Stimulated activated CD8-positive, alpha-beta memory T cell treated with anti-CD3 and anti-CD28 coated beads, Interleukin-7, amount 100 ng/mL, for 1 hour (primary cell): ENCODE results near the gene CHTF18.
"Not testable (repeated sequence)": the region's sequence is repeated elsewhere in the genome, so short reads cannot be mapped to it uniquely, and the experiment has no call there.

Source experiments
- DNase-seq, 2 donors: peaks; one replicate each; pipeline ENCODE4 v3.0.0-alpha.2; 2020; ENCODE audit warnings: low read depth in 2 of 2

The CHTF18 gene

GRCh38 chr16:830107-830870 is 41.9 kb downstream of the CHTF18 start:
- DNase-seq = no peak

- DNase-seq = no peak
Observed at GRCh38 chr16:830871-831570, 42.6 kb downstream of the CHTF18 start.

GRCh38 chr16:831571-832413 is 43.4 kb downstream of the CHTF18 start:
- no peak for DNase-seq

- DNase-seq = no peak
Observed at GRCh38 chr16:832652-833336, 44.4 kb downstream of the CHTF18 start.

- no peak for DNase-seq
Observed at GRCh38 chr16:833411-833810, 45.0 kb downstream of the CHTF18 start.

GRCh38 chr16:835373-835772 is 47.0 kb downstream of the CHTF18 start:
- no peak for DNase-seq

- no peak for DNase-seq
Observed at GRCh38 chr16:836221-836620, 47.8 kb downstream of the CHTF18 start.

GRCh38 chr16:836822-837221 is 48.4 kb downstream of the CHTF18 start:
- DNase-seq = not testable (repeated sequence)

- no peak for DNase-seq
Observed at GRCh38 chr16:838741-839140, 50.3 kb downstream of the CHTF18 start.

- DNase-seq = no peak
Observed at GRCh38 chr16:839643-840408, 51.4 kb downstream of the CHTF18 start.

GRCh38 chr16:840561-841454 is 52.4 kb downstream of the CHTF18 start:
- DNase-seq = no peak

- DNase-seq = no peak
Observed at GRCh38 chr16:841455-842060, 53.1 kb downstream of the CHTF18 start.

GRCh38 chr16:842061-842476 is 53.6 kb downstream of the CHTF18 start:
- no peak for DNase-seq

- DNase-seq = no peak
Observed at GRCh38 chr16:842711-843560, 54.5 kb downstream of the CHTF18 start.

GRCh38 chr16:843771-844170 is 55.4 kb downstream of the CHTF18 start:
- DNase-seq = no peak

- no peak for DNase-seq
Observed at GRCh38 chr16:844638-845350, 56.4 kb downstream of the CHTF18 start.

GRCh38 chr16:845351-845745 is 56.9 kb downstream of the CHTF18 start:
- no peak for DNase-seq

- no peak for DNase-seq
Observed at GRCh38 chr16:847151-847550, 58.7 kb downstream of the CHTF18 start.
